ENCODE results near the gene CCDC187.

DNA sequence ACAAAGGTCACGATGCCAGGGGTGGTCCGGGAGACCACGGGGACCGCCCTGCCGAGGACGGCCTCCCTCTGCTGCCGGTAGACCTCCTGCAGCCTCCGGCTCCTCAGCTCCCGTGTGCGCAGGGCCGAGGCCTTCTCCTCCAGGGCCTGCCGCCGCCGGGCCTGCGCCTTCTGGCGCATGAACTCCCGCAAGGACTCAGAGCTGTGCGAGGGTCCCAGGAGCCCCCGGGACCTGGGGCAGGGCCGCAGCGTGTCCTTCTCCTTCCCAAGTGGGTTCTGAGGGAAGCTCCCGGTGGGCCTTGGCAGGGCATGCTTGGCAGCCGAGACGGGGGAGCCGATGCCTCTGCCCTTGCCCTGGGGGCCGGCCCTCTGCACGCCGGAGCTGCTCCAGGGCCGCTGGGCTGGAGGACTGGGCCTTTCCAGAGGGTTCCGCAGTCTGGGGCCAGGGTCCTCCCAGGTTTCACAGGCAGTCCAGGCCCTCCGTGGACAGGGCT is 13.3 kb downstream of the CCDC187 start:
- TF ChIP-seq, protein P1, sequence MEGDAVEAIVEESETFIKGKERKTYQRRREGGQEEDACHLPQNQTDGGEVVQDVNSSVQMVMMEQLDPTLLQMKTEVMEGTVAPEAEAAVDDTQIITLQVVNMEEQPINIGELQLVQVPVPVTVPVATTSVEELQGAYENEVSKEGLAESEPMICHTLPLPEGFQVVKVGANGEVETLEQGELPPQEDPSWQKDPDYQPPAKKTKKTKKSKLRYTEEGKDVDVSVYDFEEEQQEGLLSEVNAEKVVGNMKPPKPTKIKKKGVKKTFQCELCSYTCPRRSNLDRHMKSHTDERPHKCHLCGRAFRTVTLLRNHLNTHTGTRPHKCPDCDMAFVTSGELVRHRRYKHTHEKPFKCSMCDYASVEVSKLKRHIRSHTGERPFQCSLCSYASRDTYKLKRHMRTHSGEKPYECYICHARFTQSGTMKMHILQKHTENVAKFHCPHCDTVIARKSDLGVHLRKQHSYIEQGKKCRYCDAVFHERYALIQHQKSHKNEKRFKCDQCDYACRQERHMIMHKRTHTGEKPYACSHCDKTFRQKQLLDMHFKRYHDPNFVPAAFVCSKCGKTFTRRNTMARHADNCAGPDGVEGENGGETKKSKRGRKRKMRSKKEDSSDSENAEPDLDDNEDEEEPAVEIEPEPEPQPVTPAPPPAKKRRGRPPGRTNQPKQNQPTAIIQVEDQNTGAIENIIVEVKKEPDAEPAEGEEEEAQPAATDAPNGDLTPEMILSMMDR (IDR thresholded peaks at IDR 0.05), result no peak
- no peak for TF ChIP-seq POLR2A (IDR thresholded peaks at IDR 0.05)

All from uterus (tissue), 2 donors.